ENCODE data around the gene NRG2.

DNA sequence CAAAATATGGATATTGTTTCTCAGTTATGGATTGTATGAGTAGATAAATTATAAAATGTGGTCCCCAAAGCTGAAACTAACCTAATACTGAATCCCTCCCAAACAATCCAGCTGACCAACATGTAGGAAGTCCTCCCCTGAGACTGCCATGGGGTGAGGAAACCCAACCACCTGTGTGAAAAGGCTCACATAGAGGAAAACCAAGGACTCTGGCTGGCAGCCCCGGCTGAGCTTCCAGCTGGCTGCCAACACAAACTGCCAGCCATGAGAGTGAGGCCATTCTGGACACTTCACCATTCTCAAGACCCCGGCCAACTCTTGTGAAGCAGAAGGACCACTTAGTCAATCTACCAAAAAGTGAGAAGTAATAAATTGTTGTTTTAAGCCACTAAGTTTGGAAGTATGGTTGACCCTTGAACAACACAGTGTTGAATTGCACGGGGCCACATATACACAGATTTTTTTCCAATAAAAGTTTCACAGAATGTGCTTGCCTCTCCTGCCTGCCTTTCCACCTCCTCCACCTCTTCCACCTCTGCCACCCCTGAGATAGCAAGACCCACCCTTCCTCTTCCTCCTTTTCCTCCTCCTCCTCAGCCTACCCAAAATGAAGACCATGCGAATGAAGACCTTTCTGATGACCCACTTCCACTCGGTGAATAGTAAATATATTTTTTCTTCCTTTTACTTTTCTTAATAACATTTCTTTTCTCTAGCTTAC is 15.3 kb upstream of the NRG2 start:
- TF ChIP-seq, protein P1, sequence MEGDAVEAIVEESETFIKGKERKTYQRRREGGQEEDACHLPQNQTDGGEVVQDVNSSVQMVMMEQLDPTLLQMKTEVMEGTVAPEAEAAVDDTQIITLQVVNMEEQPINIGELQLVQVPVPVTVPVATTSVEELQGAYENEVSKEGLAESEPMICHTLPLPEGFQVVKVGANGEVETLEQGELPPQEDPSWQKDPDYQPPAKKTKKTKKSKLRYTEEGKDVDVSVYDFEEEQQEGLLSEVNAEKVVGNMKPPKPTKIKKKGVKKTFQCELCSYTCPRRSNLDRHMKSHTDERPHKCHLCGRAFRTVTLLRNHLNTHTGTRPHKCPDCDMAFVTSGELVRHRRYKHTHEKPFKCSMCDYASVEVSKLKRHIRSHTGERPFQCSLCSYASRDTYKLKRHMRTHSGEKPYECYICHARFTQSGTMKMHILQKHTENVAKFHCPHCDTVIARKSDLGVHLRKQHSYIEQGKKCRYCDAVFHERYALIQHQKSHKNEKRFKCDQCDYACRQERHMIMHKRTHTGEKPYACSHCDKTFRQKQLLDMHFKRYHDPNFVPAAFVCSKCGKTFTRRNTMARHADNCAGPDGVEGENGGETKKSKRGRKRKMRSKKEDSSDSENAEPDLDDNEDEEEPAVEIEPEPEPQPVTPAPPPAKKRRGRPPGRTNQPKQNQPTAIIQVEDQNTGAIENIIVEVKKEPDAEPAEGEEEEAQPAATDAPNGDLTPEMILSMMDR (IDR thresholded peaks at IDR 0.05) = no peak
- TF ChIP-seq POLR2A (IDR thresholded peaks at IDR 0.05) = no peak

Measured in breast epithelium (tissue), 3 donors.